GM10847 (cell line): ENCODE results near the gene CST7.

Experiments used
- POLR2A ChIP-seq: IDR thresholded peaks from 2 replicates; pipeline ENCODE4 v1.6.1; 2011; ENCODE audit not compliant: insufficient read length; ENCODE audit errors: extremely low read depth

The CST7 gene

DNA sequence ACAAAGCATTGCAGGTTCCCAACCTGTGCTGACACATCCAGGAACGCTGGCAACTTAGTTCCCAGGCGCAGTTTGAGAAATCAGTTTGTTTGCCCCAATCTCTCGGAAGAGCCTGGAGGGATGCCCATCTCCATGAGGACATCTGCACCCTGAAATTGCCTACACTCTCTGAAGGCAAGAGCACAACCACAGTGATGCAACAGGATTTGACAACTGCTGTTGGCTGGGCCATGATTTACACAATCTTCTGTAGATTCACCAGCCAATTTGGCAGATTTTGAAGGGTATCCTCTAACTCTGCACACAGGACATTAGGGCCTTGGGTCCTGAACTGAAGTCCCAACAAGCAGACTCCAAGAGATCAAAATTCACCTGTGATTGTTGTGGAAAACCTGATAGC lies 40.1 kb downstream of the CST7 start:
- TF ChIP-seq POLR2A: no peak

DNA sequence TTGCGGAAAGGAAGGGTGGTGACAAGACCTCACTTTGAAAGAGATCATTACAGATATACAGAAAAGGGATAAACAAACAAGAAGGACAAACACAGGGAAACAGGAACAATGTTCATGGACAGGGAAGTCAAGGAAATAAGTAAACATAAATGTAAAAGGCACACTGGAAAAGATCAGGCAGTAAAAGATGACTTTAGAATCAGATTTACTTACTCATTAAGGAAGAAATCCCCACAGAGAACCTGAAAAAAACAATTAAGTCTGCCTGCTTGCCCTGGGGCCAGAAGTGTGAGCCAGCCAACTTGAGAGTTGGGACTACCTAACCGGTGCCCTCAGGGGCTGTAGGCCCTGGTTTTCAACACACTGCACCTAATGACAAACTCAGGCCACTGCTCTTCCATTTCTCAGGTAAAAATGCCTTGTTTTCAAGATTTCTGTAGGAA lies 41.8 kb downstream of the CST7 start:
- TF ChIP-seq POLR2A: no peak

DNA sequence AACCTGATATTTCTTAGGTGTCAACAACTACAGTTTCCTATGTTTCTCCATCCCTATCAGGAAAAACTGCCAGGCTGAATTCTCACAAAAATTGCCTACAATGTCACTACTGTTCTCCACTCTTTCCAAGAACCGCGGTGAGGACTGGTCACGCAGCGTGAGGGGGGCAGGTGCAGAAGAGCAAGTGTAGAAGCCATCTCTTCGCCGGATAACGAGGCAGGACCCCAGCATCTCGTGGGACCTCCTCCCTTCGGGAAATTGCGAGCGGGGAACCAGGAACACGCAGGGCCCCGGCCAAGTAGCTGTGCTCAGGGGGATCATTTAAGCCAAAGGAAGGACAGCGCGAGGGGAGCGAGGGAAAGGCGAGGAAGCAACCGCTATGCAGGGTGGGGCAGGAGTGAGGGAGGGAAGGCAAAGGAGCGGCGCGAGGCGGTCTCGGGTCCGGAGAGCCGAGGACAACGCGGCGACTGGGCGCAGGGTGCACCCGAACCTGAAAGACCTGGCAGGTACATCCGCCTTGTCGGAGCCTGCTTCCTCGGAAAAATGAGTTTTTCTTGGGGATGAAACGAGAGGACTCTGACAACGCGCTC lies 42.9 kb downstream of the CST7 start:
- no peak for TF ChIP-seq POLR2A

DNA sequence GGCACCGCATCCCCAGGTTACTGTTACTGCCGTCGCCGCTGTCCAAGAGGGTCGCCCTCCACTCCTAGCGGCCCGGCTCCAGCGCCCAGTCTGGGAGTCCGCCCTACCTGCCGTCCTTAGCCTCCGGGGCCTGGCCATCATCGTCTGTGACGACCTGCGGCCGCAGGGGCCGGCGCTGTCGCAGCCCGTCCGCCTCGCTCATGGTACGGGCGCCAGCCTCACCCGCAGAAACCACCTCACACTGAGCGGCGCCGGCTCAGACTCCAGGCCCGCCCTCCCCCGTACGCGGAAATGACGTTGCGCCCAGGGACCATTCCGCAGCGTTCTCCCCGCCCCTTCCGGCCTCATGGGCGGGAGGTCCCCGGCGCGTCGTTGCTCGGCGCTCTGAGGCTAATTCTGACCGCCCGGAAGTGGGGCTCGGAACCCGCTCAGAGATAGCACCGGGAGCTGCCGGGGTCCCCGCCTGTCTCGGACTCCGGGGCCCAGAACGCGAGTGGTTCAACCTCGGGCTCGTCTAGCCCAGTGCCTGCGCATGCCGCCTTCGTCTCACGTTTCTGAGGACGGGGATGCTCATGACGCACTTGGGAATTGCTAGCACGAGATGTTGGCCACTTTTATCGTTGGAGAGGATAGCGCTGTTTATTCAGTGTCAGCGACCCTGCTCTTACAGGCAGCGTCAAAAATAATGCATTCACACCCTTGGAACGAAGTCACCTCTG lies 43.6 kb downstream of the CST7 start, which contains the start of gene APMAP:
APMAP (minus strand) TSS at position 265 of the 719 bp plus-strand sequence; CDS start at position 202, 63 bp downstream.
- peak; percentile 94 for TF ChIP-seq POLR2A

DNA sequence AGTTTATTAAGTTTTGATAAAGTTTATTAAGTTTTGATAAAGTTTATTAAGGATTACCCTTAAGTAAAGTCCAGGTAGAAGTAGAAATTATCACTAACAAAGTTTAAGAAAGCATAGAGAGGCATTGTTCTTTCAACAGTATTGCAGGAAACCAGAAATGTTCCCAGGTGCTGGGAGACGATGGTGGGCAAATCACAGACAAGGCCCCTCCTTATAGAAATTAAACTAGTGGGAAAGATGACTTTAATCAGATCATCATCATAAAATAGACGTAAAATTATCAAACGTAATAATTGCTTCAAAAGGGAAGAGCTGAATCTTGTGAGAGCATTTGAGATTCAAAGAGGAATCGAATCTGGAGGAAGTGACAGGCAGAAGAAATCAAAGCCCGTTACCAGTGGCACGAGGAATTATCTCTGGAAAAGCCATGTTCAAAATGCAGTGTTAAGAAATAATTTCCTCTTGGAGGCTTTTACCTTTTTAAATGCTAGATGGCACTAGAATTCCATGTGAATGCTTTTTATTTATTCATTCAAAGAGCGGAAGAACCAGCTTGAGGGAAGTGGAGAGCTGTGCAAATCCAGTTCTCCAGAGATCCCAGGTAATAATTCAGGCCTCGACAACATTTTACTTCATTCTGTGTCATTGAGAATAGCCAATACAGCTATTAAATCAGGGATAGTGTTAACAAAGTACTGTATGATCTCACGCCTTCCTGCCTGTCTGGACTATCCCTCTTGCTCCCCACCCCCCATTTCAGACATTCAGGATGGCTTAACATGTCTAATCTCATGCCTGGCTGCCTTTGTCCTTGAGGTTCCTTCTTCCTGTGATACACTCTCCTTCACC lies 44.5 kb downstream of the CST7 start:
- no peak for TF ChIP-seq POLR2A

DNA sequence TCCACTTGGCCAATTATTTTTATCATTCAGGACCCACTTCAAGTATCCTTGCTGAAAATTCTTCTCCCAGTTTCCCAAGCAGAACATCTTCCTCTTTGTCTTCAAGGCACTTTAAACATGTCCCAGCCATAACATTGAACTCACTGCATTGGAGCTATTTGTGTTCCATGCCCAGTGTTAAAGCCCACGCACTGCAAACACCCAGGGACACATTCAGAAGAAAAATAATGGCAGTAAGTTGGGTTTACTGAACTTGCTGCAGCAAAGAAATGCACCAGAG lies 45.1 kb downstream of the CST7 start:
- no peak for TF ChIP-seq POLR2A

DNA sequence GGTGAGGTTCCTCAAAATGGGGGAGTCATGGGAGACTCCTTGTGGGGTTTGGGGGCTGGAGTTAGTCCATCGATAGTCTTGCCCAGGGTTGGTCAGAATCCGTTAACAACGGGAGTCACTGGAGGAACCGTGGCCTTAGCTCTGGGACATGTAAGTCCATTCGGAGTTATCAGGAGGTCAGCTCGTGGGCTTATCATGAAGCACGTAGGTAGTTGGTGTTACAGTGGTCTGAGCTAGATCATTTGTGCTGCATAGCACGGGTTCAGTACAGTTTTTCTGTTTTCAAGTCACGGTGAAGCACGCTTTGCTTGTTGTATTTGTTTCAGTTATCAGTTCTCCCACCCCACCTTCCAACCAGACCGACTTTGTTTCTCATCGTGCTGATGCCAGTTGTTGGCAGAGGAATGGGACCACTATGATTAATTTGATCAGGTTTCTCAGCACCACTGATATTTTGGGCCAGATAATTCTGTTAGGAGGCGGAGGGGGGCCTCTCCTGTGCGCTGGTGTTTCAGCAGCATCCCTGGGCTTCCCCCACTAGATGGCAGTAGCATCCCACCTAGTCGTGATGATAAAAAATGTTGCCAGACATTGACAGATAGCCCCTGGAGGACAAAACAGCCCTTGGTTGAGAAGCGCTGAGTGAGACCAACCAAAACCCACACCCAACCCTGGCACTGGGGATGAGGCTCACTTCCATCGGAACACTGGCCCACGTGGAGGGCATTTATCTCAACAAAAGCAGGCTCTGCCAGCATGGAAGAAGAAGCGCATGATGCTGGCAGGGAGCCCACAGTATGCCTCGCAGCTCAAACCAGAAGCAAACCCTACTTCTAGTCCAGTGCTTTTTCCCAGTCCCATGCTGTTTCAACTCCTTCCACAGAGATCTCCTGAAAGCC lies 45.6 kb downstream of the CST7 start:
- no peak for TF ChIP-seq POLR2A

DNA sequence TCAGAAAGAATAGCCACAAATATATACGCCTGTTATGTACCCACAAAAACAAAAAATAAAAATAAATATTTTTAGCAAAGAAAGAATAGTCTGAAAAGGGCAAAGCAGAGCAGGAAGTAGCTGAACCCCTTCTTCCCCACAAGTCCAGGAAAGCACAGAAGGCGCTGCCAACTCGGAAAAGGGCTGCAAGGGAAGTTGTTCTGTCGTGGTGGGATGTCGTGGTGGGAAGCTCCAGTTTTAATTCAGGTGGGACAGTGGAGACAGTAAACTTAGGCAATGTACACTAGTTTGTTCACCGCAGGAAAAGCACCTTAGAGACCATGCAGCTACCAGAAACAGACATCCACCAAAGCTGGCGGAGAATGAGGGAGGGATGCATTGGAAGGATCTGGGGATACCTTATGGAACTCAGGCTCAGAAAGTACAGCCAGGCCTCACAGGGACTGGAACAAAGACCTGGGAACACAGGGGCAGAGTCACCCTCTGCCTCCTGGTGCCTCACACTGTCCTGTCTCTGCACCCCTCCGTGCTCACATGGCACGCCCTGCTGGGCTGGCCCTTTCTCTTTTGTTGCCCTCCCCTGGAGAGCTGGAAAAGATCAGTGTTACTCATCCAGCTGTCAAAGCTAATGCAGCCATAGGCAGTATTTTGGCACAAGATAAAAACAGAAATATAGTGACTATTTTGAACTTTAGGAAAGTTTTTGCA lies 46.8 kb downstream of the CST7 start:
- TF ChIP-seq POLR2A: no peak

DNA sequence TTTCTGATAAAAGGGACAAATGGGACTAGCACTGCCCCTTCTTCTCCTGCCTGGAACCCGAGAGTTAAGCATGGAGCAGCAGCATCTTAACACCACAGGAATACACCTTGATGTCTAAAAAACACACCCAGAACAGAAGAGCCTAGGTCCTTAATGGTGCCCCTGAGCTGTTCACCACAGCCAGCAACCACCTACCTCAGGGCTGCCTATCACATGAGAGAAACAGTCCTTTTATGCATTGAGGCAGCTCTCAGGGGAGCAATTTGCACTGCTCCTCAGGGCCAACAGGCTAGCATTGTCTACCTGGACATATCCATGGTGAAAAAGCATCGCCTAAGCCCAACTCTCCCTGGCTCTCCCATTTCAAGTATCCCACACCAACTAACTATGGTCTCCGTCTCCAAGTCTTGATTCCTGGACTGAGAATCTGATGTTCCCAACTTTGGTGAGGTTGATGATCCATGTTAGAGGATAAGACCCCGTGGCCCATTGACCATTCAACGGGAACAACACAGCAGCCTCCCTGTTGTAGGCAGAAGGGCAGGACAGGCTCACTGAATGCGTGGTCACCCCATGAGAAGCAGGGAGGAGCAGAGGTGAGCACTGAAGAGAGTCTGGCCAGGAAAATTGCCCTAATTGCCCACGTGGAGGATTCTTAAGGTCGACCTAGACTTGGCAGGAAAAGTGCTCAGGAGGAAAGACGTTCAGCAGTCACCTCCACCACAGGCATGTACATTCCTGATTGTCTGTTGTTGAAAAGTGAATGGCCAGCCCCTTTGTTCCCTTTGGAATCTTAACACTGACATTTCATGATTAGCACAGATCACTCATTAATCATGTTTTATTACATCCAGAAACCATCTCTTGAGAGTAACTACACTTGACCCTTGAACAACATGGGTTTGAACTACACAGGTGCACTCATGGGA lies 47.6 kb downstream of the CST7 start:
- no peak for TF ChIP-seq POLR2A

DNA sequence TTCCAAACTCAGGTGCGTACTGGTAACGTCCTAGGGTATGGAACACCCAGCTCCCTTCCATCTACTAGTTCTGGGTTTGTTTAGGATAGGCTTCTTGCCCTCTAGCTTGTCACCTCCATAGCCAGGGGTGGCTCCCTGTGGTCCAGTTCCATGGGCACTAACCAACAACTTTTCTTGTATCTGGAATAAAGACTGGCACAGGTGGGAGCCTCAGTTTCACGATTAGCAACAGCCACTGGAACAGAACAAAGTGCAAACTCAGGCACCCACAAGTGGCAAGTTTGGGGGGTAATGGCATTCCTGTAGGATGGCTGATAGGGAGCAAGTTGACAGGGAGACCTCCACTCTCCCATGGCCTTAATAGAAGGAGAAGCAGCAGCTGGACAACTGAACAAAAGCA lies 49.1 kb downstream of the CST7 start:
- TF ChIP-seq POLR2A: no peak

DNA sequence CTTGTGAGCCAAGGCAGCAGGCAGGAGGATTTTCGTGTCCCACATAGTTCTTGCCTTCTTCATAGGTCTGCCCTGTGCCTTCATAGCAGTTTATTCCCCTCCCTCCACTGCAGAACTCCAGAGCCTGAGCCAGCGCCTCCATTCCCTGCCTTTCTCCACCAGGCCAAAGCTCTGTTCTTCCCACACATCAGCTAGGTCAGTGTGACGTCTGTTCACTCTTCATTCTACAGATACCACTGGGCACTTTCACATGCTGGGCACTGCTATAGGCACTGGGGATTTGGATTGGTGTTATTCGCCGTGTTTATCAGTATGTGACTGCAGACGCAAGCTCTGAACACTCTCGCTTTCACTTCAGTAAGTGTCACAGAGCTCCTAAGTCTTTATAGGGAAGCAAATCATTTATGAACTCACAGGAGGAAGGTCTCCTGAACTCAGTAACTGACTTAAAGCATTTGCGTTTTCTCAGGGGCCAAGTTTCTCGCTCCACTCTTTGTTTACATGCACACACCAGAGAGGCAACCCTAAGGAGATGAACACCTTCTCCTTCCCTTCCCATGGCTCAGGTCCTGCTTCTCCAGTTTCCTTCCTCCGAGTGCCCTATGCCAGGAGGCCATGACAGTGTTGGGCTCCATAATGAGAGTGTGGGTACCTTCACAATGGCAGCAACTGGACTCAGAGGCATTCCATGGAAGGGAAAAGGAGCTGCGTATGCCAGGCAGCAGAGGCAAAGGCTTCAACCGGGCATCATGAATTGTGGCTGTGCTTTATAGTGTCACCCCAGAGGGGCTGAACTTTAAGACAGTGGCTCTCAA lies 49.8 kb downstream of the CST7 start:
- no peak for TF ChIP-seq POLR2A

DNA sequence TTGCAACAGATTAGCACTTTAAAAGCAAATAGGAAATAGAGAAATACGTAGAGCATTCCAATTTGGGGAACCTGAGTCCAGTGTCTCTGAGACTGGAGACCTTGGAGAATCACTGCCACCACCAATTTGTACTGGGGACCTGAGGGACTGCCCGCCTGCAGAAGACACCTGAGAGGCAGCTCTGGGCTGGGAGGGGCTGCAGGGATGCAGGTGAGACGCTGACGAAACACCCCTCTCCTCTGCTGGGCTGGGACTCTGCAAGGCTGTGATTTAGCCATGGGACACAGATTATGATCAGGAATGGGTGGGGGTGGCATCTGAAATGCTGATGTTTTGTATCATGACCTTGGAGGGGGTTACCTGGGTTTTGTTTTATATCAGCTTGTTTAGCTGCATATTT lies 50.5 kb downstream of the CST7 start:
- no peak for TF ChIP-seq POLR2A
